Measurements from ENCODE around the gene UBE2J2.

UBE2J2 gene

GRCh38 chr1:1211541-1212441 lies 61.9 kb downstream of the UBE2J2 start:
- no peak for TF ChIP-seq CTCF (IDR thresholded peaks at IDR 0.05; ENCODE audit: control extremely low read depth, extremely low read depth, low read depth, missing control alignments)
- DNase-seq (ENCODE audit: extremely low spot score): no peak
- ChIA-PET CTCF (interaction anchor here (1.4 kb wide), 1 partner anchor 148 kb away, joined by 5 read pairs; no protein-coding TSS in a partner anchor), POLR2A (no interaction called here)

- POLR2A ChIA-PET: no interaction called here
- CTCF ChIA-PET: interaction anchor here (1.5 to 4.7 kb wide), 3 partner anchors 23 to 89 kb away, joined by 3 to 21 read pairs (median 4); no protein-coding TSS in a partner anchor
- DNase-seq (ENCODE audit: extremely low spot score): no peak
- no peak for TF ChIP-seq CTCF (IDR thresholded peaks at IDR 0.05; ENCODE audit: control extremely low read depth, extremely low read depth, low read depth, missing control alignments)
Measured at GRCh38 chr1:1210726-1211540, 62.7 kb downstream of the UBE2J2 start.

- TF ChIP-seq CTCF (IDR thresholded peaks at IDR 0.05; ENCODE audit: control extremely low read depth, extremely low read depth, low read depth, missing control alignments): no peak
- DNase-seq (ENCODE audit: extremely low spot score): peak; percentile 68
- ChIA-PET CTCF (interaction anchor here (1.4 to 4.7 kb wide), 4 partner anchors 14 to 87 kb away, joined by 3 to 21 read pairs (median 4); no protein-coding TSS in a partner anchor), POLR2A (interaction anchor here (0.6 kb wide), 1 partner anchor 42 kb away, joined by 3 read pairs; no protein-coding TSS in a partner anchor)
Measured at GRCh38 chr1:1208713-1209433, 64.8 kb downstream of the UBE2J2 start.

GRCh38 chr1:1207571-1207892 lies 66.1 kb downstream of the UBE2J2 start:
- POLR2A ChIA-PET: no interaction called here
- no peak for TF ChIP-seq CTCF (IDR thresholded peaks at IDR 0.05; ENCODE audit: control extremely low read depth, extremely low read depth, low read depth, missing control alignments)
- CTCF ChIA-PET: interaction anchor here (1.0 to 4.7 kb wide), 5 partner anchors 8 to 85 kb away, joined by 3 to 21 read pairs (median 3); no protein-coding TSS in a partner anchor
- DNase-seq (ENCODE audit: extremely low spot score): no peak

- ChIA-PET CTCF (interaction anchor here (1.0 to 4.7 kb wide), 5 partner anchors 9 to 85 kb away, joined by 3 to 21 read pairs (median 3); no protein-coding TSS in a partner anchor), POLR2A (no interaction called here)
- TF ChIP-seq CTCF (IDR thresholded peaks at IDR 0.05; ENCODE audit: control extremely low read depth, extremely low read depth, low read depth, missing control alignments): no peak
- DNase-seq (ENCODE audit: extremely low spot score): no peak
Measured at GRCh38 chr1:1206966-1207531, 66.6 kb downstream of the UBE2J2 start.

Data from GM10248 (cell line).